Omental fat pad (tissue), 4 donors: ENCODE data around the gene KANSL3. TPM values are rescaled to one million over a fixed set of nuclear protein-coding genes. Genes with fewer than 3 reads are reported as not detected.

Experiments
- ATAC-seq: fragments of 150-250 bp; one replicate; pipeline ENCODE4 v1.9.1; 2016; ENCODE audit warnings: mild to moderate bottlenecking, moderate library complexity; ENCODE audit not compliant: low FRiP score
- DNase-seq: peaks from one replicate; pipeline ENCODE4 v3.0.0-alpha.2; 2019; ENCODE audit warnings: low spot score
- total RNA-seq, 4 donors: library from RNA; depleted of rRNA; stranded (reverse); fragments of >200 nt; gene quantifications; one replicate each; pipeline ENCODE4 v1.1.0, GENCODE V29; 2016
- TF ChIP-seq, protein P1 (sequence below), 3 donors: fragments of 450-650 bp; IDR thresholded peaks; one replicate each; pipeline ENCODE4 v1.5.1; 2016 to 2017; ENCODE audit warnings: antibody characterized with exemption in 3 of 3, mild to moderate bottlenecking in 3 of 3, moderate library complexity in 2 of 3

KANSL3 gene
- total RNA-seq, 4 donors from 2014 or later = 35.7 to 48.4 (median 39.0) TPM

- ATAC-seq = no peak
- TF ChIP-seq, protein P1, sequence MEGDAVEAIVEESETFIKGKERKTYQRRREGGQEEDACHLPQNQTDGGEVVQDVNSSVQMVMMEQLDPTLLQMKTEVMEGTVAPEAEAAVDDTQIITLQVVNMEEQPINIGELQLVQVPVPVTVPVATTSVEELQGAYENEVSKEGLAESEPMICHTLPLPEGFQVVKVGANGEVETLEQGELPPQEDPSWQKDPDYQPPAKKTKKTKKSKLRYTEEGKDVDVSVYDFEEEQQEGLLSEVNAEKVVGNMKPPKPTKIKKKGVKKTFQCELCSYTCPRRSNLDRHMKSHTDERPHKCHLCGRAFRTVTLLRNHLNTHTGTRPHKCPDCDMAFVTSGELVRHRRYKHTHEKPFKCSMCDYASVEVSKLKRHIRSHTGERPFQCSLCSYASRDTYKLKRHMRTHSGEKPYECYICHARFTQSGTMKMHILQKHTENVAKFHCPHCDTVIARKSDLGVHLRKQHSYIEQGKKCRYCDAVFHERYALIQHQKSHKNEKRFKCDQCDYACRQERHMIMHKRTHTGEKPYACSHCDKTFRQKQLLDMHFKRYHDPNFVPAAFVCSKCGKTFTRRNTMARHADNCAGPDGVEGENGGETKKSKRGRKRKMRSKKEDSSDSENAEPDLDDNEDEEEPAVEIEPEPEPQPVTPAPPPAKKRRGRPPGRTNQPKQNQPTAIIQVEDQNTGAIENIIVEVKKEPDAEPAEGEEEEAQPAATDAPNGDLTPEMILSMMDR (IDR thresholded peaks at IDR 0.05) = no peak
- no peak for DNase-seq
These were observed 89.3 kb downstream of the KANSL3 start for GRCh38 chr2:96548558-96549465.

- DNase-seq = no peak
- TF ChIP-seq, protein P1 (IDR thresholded peaks at IDR 0.05) = no peak
- no peak for ATAC-seq
These were observed 90.4 kb downstream of the KANSL3 start for GRCh38 chr2:96547731-96548171.

- DNase-seq = no peak
- TF ChIP-seq, protein P1 (IDR thresholded peaks at IDR 0.05) = no peak
- ATAC-seq = no peak
These were observed 90.9 kb downstream of the KANSL3 start for GRCh38 chr2:96547203-96547641.

GRCh38 chr2:96546797-96547196, 91.3 kb downstream of the KANSL3 start:
- DNase-seq = no peak
- TF ChIP-seq, protein P1 (IDR thresholded peaks at IDR 0.05) = no peak
- no peak for ATAC-seq

DNA sequence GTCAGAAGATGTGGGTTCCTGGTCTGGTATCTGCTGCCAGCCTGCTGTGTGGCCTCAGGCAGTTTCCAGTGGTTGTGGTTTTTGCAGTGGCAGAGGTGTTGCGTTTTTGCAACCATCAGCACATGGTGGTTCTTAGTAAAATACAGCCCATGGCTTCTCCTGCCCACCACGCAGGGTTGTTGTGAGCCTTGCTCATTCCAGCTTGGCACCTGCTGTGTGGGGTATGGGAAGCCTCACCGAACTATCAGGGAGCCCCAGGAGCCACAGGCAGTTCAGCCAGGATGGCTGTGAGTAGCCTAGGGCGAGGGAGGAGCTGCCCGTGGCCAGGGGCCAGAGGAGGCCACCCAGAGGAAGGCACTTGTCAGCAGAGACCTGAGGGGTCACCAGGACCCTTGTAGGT, 91.8 kb downstream of the KANSL3 start:
- ATAC-seq = no peak
- no peak for DNase-seq
- TF ChIP-seq, protein P1 (IDR thresholded peaks at IDR 0.05) = no peak

Other genes starting within 250 kb of the KANSL3 start
- under 1 TPM in 1 of 4 donors, not detected in 3; 0.56 TPM for gene NEURL3, start 133.0 kb downstream of the KANSL3 start, total RNA-seq
- 10 to 100 TPM; 26.2 to 79.7 (median 41.8) TPM for gene ARID5A, start 101.6 kb downstream of the KANSL3 start, total RNA-seq
- not detected for gene FER1L5, start 4.5 kb upstream of the KANSL3 start, total RNA-seq
- 10 to 100 TPM in 3 of 4 donors, 1 to 10 TPM in 1; 9.1 to 16.8 (median 11.5) TPM for gene LMAN2L, start 101.8 kb upstream of the KANSL3 start, total RNA-seq
- 1 to 10 TPM; 3.6 to 5.6 (median 3.7) TPM for gene CNNM4, start 122.6 kb upstream of the KANSL3 start, total RNA-seq
- 10 to 100 TPM in 2 of 4 donors, 1 to 10 TPM in 2; 5.9 to 11.0 (median 9.5) TPM for gene CNNM3, start 178.0 kb upstream of the KANSL3 start, total RNA-seq
- 1 to 10 TPM; 1.4 to 4.4 (median 1.8) TPM for gene ANKRD23, start 205.7 kb upstream of the KANSL3 start, total RNA-seq
- gene ANKRD39, start 219.7 kb upstream of the KANSL3 start, total RNA-seq = 10 to 100 TPM in 2 of 4 donors, 1 to 10 TPM in 2; 6.6 to 15.3 (median 10.3) TPM
- gene SEMA4C, start 231.8 kb upstream of the KANSL3 start, total RNA-seq = 10 to 100 TPM; 19.7 to 40.4 (median 26.9) TPM